Measurements from ENCODE around the gene INSR.

The INSR gene

GRCh38 chr19:7252364-7252763 is 41.9 kb downstream of the INSR start:
- no peak for TF ChIP-seq CTCF (IDR thresholded peaks at IDR 0.05; ENCODE audit: low read depth, low read length, missing control alignments)

DNA sequence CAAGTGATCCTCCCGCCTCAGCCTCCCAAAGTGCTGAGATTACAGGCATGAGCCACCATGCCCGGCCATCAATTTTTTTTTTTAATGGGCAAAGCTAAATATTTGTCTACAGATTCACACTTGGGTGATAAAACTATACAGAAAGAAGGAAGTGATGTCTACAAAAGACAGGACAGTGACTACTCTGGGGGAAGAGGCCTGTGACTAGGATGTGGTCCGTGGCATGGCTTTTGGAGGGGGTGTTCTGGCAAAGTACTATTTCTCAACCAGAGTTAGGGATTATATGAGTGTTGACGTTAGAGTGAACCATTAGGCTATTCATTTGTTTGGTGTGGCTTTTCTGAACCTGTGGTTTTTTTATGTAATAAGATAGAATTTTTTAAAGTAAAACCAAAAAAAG is 42.7 kb downstream of the INSR start:
- no peak for TF ChIP-seq CTCF (IDR thresholded peaks at IDR 0.05; ENCODE audit: low read depth, low read length, missing control alignments)
- no peak for DNase-seq (ENCODE audit: low read depth)
- H3K4me3 ChIP-seq (ENCODE audit: low read depth, low read length): no peak overlapping the region

More at GRCh38 chr19:7252364-7252763, 41.9 kb downstream of the INSR start:
- H3K4me3 ChIP-seq (ENCODE audit: low read depth, low read length): no peak overlapping the region
- no peak for DNase-seq (ENCODE audit: low read depth)

- DNase-seq (ENCODE audit: low read depth): no peak
- H3K4me3 ChIP-seq (ENCODE audit: low read depth, low read length): no peak overlapping the region
- TF ChIP-seq CTCF (IDR thresholded peaks at IDR 0.05; ENCODE audit: low read depth, low read length, missing control alignments): no peak
Observed at GRCh38 chr19:7250951-7251350, 43.3 kb downstream of the INSR start.

DNA sequence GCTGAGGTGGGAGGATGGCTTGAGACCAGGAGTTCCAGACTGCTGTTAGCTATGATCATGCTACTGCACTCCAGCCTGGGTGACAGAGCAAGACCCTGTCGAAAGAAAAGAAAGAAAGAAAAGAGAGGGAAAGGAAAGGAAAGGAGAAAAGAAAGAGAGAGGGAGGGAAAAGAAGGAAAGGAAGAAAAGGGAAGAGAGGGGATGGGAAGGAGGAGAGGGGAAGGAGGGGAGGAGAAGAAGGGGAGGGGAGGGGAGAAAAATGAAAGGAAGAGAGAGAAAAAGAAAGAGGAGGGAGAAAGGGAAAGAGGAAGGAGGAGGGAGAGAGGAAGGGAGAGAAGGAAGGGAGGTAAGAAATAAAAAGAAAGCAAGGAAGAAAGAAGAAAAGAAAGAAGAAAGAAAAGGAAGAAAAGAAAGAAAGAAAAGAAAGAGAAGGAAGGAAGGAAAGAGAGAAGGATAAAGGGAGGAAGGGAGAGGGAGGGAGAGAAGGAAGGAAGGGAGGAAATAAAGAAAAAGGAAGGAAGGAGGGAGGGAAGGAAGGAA is 44.1 kb downstream of the INSR start:
- H3K4me3 ChIP-seq (ENCODE audit: low read depth, low read length): no peak overlapping the region
- TF ChIP-seq CTCF (IDR thresholded peaks at IDR 0.05; ENCODE audit: low read depth, low read length, missing control alignments): no peak
- no peak for DNase-seq (ENCODE audit: low read depth)

GRCh38 chr19:7247155-7247554 is 47.1 kb downstream of the INSR start:
- no peak for DNase-seq (ENCODE audit: low read depth)
- TF ChIP-seq CTCF (IDR thresholded peaks at IDR 0.05; ENCODE audit: low read depth, low read length, missing control alignments): no peak
- no peak overlapping the region for H3K4me3 ChIP-seq (ENCODE audit: low read depth, low read length)

DNA sequence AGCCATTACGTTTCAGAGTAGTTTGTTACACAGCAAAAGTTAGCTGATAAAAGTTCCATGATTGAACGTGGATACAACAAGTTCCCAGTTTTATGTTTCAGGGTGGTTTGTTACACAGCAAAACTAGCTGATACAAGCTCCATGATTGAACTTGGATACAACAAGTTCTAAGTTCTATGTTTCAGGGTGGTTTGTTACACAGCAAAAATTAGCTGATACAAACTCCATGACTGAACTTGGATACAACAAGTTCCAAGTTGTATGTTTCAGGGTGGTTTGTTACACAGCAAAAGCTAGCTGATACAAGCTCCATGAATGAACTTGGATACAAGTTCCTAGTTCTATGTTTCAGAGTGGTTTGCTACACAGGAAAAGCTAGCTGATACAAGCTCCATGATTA is 47.6 kb downstream of the INSR start:
- TF ChIP-seq CTCF (IDR thresholded peaks at IDR 0.05; ENCODE audit: low read depth, low read length, missing control alignments): no peak
- DNase-seq (ENCODE audit: low read depth): no peak
- no peak overlapping the region for H3K4me3 ChIP-seq (ENCODE audit: low read depth, low read length)

DNA sequence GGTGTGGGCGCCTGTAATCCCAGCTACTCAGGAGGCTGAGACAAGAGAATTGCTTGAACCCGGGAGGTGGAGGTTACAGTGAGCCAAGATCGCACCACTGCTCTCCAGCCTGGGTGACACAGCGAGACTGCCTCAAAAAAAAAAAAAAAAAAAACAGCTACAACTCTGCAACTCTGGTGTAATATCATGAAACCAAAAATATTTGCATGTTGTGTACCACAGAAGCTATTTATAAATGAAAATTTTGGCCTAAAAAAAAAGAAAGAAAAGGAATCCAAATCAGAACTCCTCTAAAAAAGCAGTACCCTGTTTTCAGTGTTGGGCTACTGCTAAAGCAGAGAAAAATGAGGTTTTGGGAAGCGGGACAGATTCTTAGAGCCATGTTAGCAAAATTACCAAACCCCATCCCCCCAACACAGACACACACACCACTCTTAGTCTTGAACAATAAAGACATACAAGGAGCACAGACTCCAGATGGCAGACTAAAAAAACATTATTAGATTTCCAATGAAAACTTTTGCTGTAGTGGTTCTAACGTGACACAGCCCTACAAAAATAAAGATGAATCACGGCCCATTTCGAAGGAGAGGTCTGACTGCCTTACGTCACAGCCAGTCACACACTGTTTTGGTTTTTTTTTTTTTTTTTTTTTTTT is 51.5 kb downstream of the INSR start:
- peak; percentile 56 for DNase-seq (ENCODE audit: low read depth)
- TF ChIP-seq CTCF (IDR thresholded peaks at IDR 0.05; ENCODE audit: low read depth, low read length, missing control alignments): no peak
- peak overlapping the region; percentile 30; the same call in 1 of the 2 replicates for H3K4me3 ChIP-seq (ENCODE audit: low read depth, low read length)
